Measurements from ENCODE around the gene DNAJC3.

DNA sequence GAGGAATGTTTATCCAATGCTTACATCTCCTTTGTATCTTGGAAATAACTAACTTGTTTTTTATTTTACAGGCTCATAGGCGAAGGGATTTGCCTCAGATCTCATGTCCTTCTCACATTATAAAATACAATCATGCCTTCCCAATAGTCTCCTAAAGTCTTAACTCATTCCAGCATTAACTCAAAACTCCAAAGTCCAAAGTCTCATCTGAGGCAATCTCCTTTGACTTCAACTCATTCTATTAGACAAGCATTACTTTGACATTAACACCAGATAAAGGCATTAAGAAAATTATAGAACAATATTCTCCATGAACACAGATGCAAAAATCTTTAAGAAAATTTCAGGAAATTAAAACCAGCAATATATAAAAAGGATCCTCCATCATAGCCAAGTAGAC is 137.6 kb downstream of the DNAJC3 start:
- TF ChIP-seq CTCF (IDR thresholded peaks at IDR 0.05; ENCODE audit: insufficient read depth, low read length, poor library complexity, severe bottlenecking) (no peak), EZH2phosphoT487 (conservative IDR thresholded peaks at IDR 0.05; ENCODE audit: low read length) (no peak)
